CD4-positive, alpha-beta T cell treated with Interleukin-10 for 1 hour (primary cell): Measurements from ENCODE around the gene RTF2.
"Not testable (repeated sequence)": the region's sequence is repeated elsewhere in the genome, so short reads cannot be mapped to it uniquely, and the experiment has no call there.

ENCODE experiments used
- DNase-seq: peaks from one replicate; pipeline ENCODE4 v3.0.0-alpha.2; 2020

The RTF2 gene

GRCh38 chr20:56554869-56555268 lies 86.4 kb downstream of the RTF2 start:
- DNase-seq: no peak

GRCh38 chr20:56558968-56559367 lies 90.5 kb downstream of the RTF2 start:
- no peak for DNase-seq

- DNase-seq: not testable (repeated sequence)
These were observed 96.1 kb downstream of the RTF2 start for GRCh38 chr20:56564526-56564925.

- DNase-seq: no peak
These were observed 97.1 kb downstream of the RTF2 start for GRCh38 chr20:56565511-56565910.

- DNase-seq: no peak
These were observed 98.2 kb downstream of the RTF2 start for GRCh38 chr20:56566621-56567020.
